Hematopoietic multipotent progenitor cell (in vitro differentiated cells): Measurements from ENCODE around the gene KATNAL2. TPM values are rescaled to one million over a fixed set of nuclear protein-coding genes. Genes with fewer than 3 reads are reported as not detected.

Experiments used
- small RNA-seq: library from RNA; depleted of rRNA; stranded (forward); fragments of <200 nt; gene quantifications from one replicate; pipeline ENCODE3, GENCODE V24; 2012
- total RNA-seq: library from RNA; depleted of rRNA; stranded (reverse); fragments of >200 nt; gene quantifications from one replicate; pipeline ENCODE4 v1.2.3, GENCODE V29; 2012

Gene KATNAL2
- total RNA-seq, 1 donor: 2.2 TPM

Small RNA genes lying within 50 kb of the gene (small RNA-seq; reads per million reads assigned to genes)
- not detected for gene AC012254.4

Other genes starting within 250 kb of the KATNAL2 start
- gene ST8SIA5, start 160.5 kb upstream of the KATNAL2 start, total RNA-seq: under 0.01 TPM
- gene PIAS2, start 95 bp upstream of the KATNAL2 start, total RNA-seq: 15.9 TPM
- not detected for gene ELOA2, start 118.0 kb downstream of the KATNAL2 start, total RNA-seq
- gene HDHD2, start 232.9 kb downstream of the KATNAL2 start, total RNA-seq: 11.3 TPM